GM12878 (cell line): ENCODE data around the gene ABCC3. TPM values are rescaled to one million over a fixed set of nuclear protein-coding genes. Genes with fewer than 3 reads are reported as not detected.

Experiments used
- ATAC-seq: fragments of 200-7000 bp; cut with Tn5 transposase; 3 replicates; pipeline ENCODE4 v1.9.1; 2020; ENCODE audit warnings: mild to moderate bottlenecking, moderate library complexity
- BruUV-seq: library from RNA; stranded (reverse); fragments of 400-500 nt; replicated peaks from 2 replicates; lab custom pipeline; 2021; lab: Mats Ljungman, UMichigan
- CTCF ChIA-PET: fragments of 300-600 bp; sonication (Branson Sonifier 250); formaldehyde crosslinking; extraction: SDS; loops from one replicate; lab custom pipeline; 2021; ENCODE audit warnings: inconsistent platforms; lab: Yijun Ruan, JAX
- POLR2A ChIA-PET: fragments of 350-600 bp; formaldehyde crosslinking; extraction: SDS; loops from one replicate; lab custom pipeline; 2021; ENCODE audit warnings: inconsistent platforms; lab: Charles Lee
- RAD21 ChIA-PET: fragments of 300-600 bp; sonication (Branson Sonifier 250); formaldehyde crosslinking; loops from one replicate; lab custom pipeline; 2023; ENCODE audit warnings: antibody characterized with exemption; ENCODE audit not compliant: unreplicated experiment; lab: Charles Lee
- SMC1A ChIA-PET: fragments of 300-600 bp; sonication (Branson Sonifier 250); formaldehyde crosslinking; loops from one replicate; lab custom pipeline; 2023; ENCODE audit not compliant: unreplicated experiment, uncharacterized antibody; lab: Charles Lee
- DNase-seq: peaks from one replicate; pipeline ENCODE4 v3.0.0-alpha.2; 2011; ENCODE audit warnings: low read depth, low spot score
- FAIRE-seq: peaks from 3 replicates; lab custom pipeline; 2011; peaks lifted over from hg19 to GRCh38; lab: Jason Lieb, UNC
- H2AFZ ChIP-seq: 2 replicates; pipeline ENCODE4 v1.6.0; 2011; ENCODE audit warnings: low read depth, low read length, control low read depth; ENCODE audit not compliant: control insufficient read depth
- H3K27ac ChIP-seq: 2 replicates; pipeline ENCODE4 v1.5.1; 2011; ENCODE audit warnings: control low read depth; ENCODE audit not compliant: control insufficient read depth, insufficient read depth
- H3K27me3 ChIP-seq, 2 experiments: replicated peaks in 1 of 2; 2 replicates each; pipeline versions ENCODE4 v1.6.0 to v1.6.1; 2011; ENCODE audit warnings: low read length in 1 of 2; ENCODE audit not compliant: control insufficient read depth in 2 of 2, insufficient read depth in 2 of 2
- H3K36me3 ChIP-seq, 2 experiments: 2 replicates each; pipeline ENCODE4 v1.5.1; 2011; ENCODE audit warnings: low read length in 1 of 2; ENCODE audit not compliant: control insufficient read depth in 2 of 2, insufficient read depth in 2 of 2
- H3K4me1 ChIP-seq: 2 replicates; pipeline ENCODE4 v1.6.1; 2011; ENCODE audit warnings: mild to moderate bottlenecking, low read length, moderate library complexity, mixed read lengths; ENCODE audit not compliant: control insufficient read depth, insufficient read depth
- H3K4me2 ChIP-seq: 2 replicates; pipeline ENCODE4 v1.6.0; 2011; ENCODE audit warnings: control low read depth; ENCODE audit not compliant: control insufficient read depth, insufficient read depth
- H3K4me3 ChIP-seq: fragments of 200-600 bp; sonication (generic); 2 replicates; pipeline ENCODE4 v1.5.1; 2016
- H3K79me2 ChIP-seq: 2 replicates; pipeline ENCODE4 v1.6.0; 2011; ENCODE audit warnings: low read length; ENCODE audit not compliant: control insufficient read depth, insufficient read depth
- H3K9ac ChIP-seq: 2 replicates; pipeline ENCODE4 v1.8.0; 2011; ENCODE audit warnings: low read length, control low read depth, mixed read lengths; ENCODE audit not compliant: control insufficient read depth, insufficient read depth
- H3K9me3 ChIP-seq: replicated peaks from 3 replicates; pipeline ENCODE4 v1.5.1; 2011; ENCODE audit warnings: mild to moderate bottlenecking, low read length; ENCODE audit not compliant: control insufficient read depth, insufficient read depth
- H4K20me1 ChIP-seq: 2 replicates; pipeline ENCODE4 v1.6.0; 2011; ENCODE audit not compliant: control insufficient read depth, insufficient read depth
- BCLAF1 ChIP-seq: fragments of 450-650 bp; IDR thresholded peaks from 2 replicates; pipeline ENCODE4 v1.6.1; 2017; ENCODE audit warnings: antibody characterized with exemption, mild to moderate bottlenecking, moderate library complexity
- IKZF2 ChIP-seq, 2 experiments: fragments of 450-650 bp; IDR thresholded peaks; 2 replicates each; pipeline ENCODE4 v1.6.1; 2017; ENCODE audit warnings: mild to moderate bottlenecking in 2 of 2, moderate library complexity in 2 of 2
- IRF4 ChIP-seq: IDR thresholded peaks from 2 replicates; pipeline ENCODE4 v1.6.1; 2011; ENCODE audit warnings: low read depth, low read length
- JUNB ChIP-seq: IDR thresholded peaks from 2 replicates; pipeline ENCODE4 v1.6.1; 2016; ENCODE audit warnings: antibody characterized with exemption, mild to moderate bottlenecking
- NR2C2 ChIP-seq: IDR thresholded peaks from 2 replicates; pipeline ENCODE4 v1.6.1; 2011; ENCODE audit warnings: borderline replicate concordance, low read depth; ENCODE audit not compliant: control insufficient read depth, insufficient read length
- PBX3 ChIP-seq: IDR thresholded peaks from 2 replicates; pipeline ENCODE4 v1.6.1; 2011; ENCODE audit warnings: mild to moderate bottlenecking, low read depth, low read length, moderate library complexity; ENCODE audit not compliant: insufficient replicate concordance
- RCOR1 ChIP-seq: conservative IDR thresholded peaks from 2 replicates; pipeline ENCODE4 v1.6.1; 2012; ENCODE audit warnings: low read depth, low read length, improper control_type of control experiment
- RUNX3 ChIP-seq: IDR thresholded peaks from 2 replicates; pipeline ENCODE4 v1.6.1; 2012; ENCODE audit warnings: low read length, inconsistent platforms
- SIN3A ChIP-seq: IDR thresholded peaks from 2 replicates; pipeline ENCODE4 v1.6.1; 2012; ENCODE audit warnings: low read depth, low read length, improper control_type of control experiment
- SMC3 ChIP-seq: IDR thresholded peaks from 2 replicates; pipeline ENCODE4 v1.6.1; 2011; ENCODE audit warnings: low read length, improper control_type of control experiment, borderline replicate concordance
- SP1 ChIP-seq: IDR thresholded peaks from one replicate; pipeline ENCODE4 v1.6.1; 2011; ENCODE audit warnings: low read depth, low read length
- TCF3 ChIP-seq: IDR thresholded peaks from 2 replicates; pipeline ENCODE4 v1.6.1; 2012; ENCODE audit warnings: low read depth, mild to moderate bottlenecking, low read length, borderline replicate concordance; ENCODE audit not compliant: insufficient read depth
- ZNF622 ChIP-seq: fragments of 450-650 bp; IDR thresholded peaks from 2 replicates; pipeline ENCODE4 v1.6.1; 2017; ENCODE audit warnings: mild to moderate bottlenecking, inconsistent platforms
- WGBS: methylation state at CpG from one replicate; pipeline ENCODE4 v1.1.6; 2016; ENCODE audit warnings: low lambda C conversion rate; ENCODE audit not compliant: insufficient replicate concordance, insufficient coverage; ENCODE audit errors: missing lambda C conversion rate; 5-methylcytosine and 5-hydroxymethylcytosine counted together
- in situ Hi-C: fragments of 300-500 bp; cut with MboI; formaldehyde crosslinking; loops from 9 replicates; pipeline ENCODE4 v1.14.3; 2018; ENCODE audit warnings: mixed read lengths
- intact Hi-C: fragments of 100-400 bp; cut with micrococcal nuclease; formaldehyde crosslinking; loops from one replicate; pipeline ENCODE4 v1.14.2; 2022; ENCODE audit not compliant: unreplicated experiment
- polyA plus RNA-seq, 11 experiments: library from polyadenylated mRNA; depleted of rRNA in 4 of 11; unstranded in 6 of 11; stranded (reverse) in 5 of 11; fragments of >200 nt; fragmentation: Nextera tagmentation in 4 of 11; fragmentation: Illumina TruSeq in 1 of 11; extraction: Ambion mirVana in 4 of 11; extraction: Trizol in 1 of 11; gene quantifications; 1 replicate in 1 of 11; 2 replicates in 10 of 11; pipeline versions ENCODE4 v1.2.1 to v1.2.3, GENCODE V29; 2011 to 2016; ENCODE audit warnings: inconsistent platforms in 2 of 11, missing spikeins in 2 of 11, low read depth in 1 of 11
- total RNA-seq, 4 experiments: library from RNA; depleted of rRNA in 3 of 4; stranded (reverse); fragments of >200 nt in 3 of 4; fragmentation: Illumina TruSeq in 1 of 4; extraction: Trizol in 1 of 4; gene quantifications; 2 replicates each; pipeline versions ENCODE4 v1.2.1 to v1.2.3, GENCODE V29; 2013 to 2021
- TF ChIP-seq, protein P1 (sequence below): IDR thresholded peaks from 2 replicates; pipeline ENCODE4 v1.6.1; 2011; ENCODE audit warnings: borderline replicate concordance, low read depth, mild to moderate bottlenecking, moderate library complexity, mixed read lengths, low read length; ENCODE audit not compliant: insufficient read depth; ENCODE audit errors: extremely low read length
- TF ChIP-seq, protein P2 (sequence below): IDR thresholded peaks from 2 replicates; pipeline ENCODE4 v1.6.1; 2012; ENCODE audit warnings: improper control_type of control experiment, low read depth, low read length; ENCODE audit not compliant: insufficient replicate concordance

ABCC3 gene
- total and polyA plus RNA-seq, 10 of the 15 experiments (the other 5 are each of a cell fraction or from before 2014, with no cell fraction given), result 0.21 to 2.3 (median 0.71) TPM; not detected in 6

GRCh38 chr17:50663812-50664374 lies 29.2 kb downstream of the ABCC3 start:
- Histone ChIP-seq H4K20me1 (no peaks in the 10 kb centered on the region), H3K27me3 (no peaks in the 10 kb centered on the region), H3K9ac (no peak overlapping the region), H3K4me2 (no peak overlapping the region), H2AFZ (no peak overlapping the region), H3K9me3 (no peaks in the 10 kb centered on the region), H3K4me3 (no peak overlapping the region), H3K36me3 (no peaks in the 10 kb centered on the region), H3K79me2 (no peaks in the 10 kb centered on the region), H3K27ac (no peak overlapping the region), H3K4me1 (no peaks in the 10 kb centered on the region)
- no peak for FAIRE-seq
- intact Hi-C loops, result no loop called here
- in situ Hi-C loops, result no loop called here
- no peak for ATAC-seq
- TF ChIP-seq PBX3 (no peak), RCOR1 (no peak), ZNF622 (no peak), NR2C2 (no peak), RUNX3 (no peak), IRF4 (no peak), IKZF2 (IDR thresholded peaks at IDR 0.05) (no peak), BCLAF1 (no peak), SP1 (no peak), TCF3 (no peak), JUNB (no peak), SMC3 (no peak), SIN3A (no peak)
- TF ChIP-seq, protein P1, sequence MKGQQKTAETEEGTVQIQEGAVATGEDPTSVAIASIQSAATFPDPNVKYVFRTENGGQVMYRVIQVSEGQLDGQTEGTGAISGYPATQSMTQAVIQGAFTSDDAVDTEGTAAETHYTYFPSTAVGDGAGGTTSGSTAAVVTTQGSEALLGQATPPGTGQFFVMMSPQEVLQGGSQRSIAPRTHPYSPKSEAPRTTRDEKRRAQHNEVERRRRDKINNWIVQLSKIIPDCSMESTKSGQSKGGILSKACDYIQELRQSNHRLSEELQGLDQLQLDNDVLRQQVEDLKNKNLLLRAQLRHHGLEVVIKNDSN, result no peak
- TF ChIP-seq, protein P2, sequence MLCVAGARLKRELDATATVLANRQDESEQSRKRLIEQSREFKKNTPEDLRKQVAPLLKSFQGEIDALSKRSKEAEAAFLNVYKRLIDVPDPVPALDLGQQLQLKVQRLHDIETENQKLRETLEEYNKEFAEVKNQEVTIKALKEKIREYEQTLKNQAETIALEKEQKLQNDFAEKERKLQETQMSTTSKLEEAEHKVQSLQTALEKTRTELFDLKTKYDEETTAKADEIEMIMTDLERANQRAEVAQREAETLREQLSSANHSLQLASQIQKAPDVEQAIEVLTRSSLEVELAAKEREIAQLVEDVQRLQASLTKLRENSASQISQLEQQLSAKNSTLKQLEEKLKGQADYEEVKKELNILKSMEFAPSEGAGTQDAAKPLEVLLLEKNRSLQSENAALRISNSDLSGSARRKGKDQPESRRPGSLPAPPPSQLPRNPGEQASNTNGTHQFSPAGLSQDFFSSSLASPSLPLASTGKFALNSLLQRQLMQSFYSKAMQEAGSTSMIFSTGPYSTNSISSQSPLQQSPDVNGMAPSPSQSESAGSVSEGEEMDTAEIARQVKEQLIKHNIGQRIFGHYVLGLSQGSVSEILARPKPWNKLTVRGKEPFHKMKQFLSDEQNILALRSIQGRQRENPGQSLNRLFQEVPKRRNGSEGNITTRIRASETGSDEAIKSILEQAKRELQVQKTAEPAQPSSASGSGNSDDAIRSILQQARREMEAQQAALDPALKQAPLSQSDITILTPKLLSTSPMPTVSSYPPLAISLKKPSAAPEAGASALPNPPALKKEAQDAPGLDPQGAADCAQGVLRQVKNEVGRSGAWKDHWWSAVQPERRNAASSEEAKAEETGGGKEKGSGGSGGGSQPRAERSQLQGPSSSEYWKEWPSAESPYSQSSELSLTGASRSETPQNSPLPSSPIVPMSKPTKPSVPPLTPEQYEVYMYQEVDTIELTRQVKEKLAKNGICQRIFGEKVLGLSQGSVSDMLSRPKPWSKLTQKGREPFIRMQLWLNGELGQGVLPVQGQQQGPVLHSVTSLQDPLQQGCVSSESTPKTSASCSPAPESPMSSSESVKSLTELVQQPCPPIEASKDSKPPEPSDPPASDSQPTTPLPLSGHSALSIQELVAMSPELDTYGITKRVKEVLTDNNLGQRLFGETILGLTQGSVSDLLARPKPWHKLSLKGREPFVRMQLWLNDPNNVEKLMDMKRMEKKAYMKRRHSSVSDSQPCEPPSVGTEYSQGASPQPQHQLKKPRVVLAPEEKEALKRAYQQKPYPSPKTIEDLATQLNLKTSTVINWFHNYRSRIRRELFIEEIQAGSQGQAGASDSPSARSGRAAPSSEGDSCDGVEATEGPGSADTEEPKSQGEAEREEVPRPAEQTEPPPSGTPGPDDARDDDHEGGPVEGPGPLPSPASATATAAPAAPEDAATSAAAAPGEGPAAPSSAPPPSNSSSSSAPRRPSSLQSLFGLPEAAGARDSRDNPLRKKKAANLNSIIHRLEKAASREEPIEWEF, result no peak
- 66% methylated on average over 10 of the region's 10 CpGs for WGBS
- CTCF ChIA-PET, result no interaction called here
- DNase-seq, result no peak
- POLR2A ChIA-PET, result no interaction called here
- SMC1A ChIA-PET, result interaction anchor here (1.5 kb wide), 1 partner anchor 31 kb away, joined by 3 read pairs; no protein-coding TSS in a partner anchor
- BruUV-seq, result no TSS peak
- RAD21 ChIA-PET, result no interaction called here
